Tibial artery (tissue), 4 donors: ENCODE results near the gene SMYD3.

Experiments
- DNase-seq, 2 donors: peaks; one replicate each; pipeline ENCODE4 v3.0.0-alpha.2; 2019
- H3K27ac ChIP-seq, 2 donors: fragments of 200-600 bp; sonication (generic) in 1 of 2; 1 replicate in 1 of 2; 2 replicates in 1 of 2; pipeline ENCODE4 v1.5.1; 2018 to 2019; ENCODE audit warnings: mild to moderate bottlenecking in 1 of 2
- H3K27me3 ChIP-seq, 2 donors: fragments of 200-600 bp; sonication (generic) in 1 of 2; one replicate each; pipeline versions ENCODE4 v1.5.1 to v1.6.0; 2016 to 2019
- H3K36me3 ChIP-seq, 3 donors: fragments of 200-600 bp; sonication (generic) in 2 of 3; one replicate each; pipeline ENCODE4 v1.5.1; 2016 to 2019; ENCODE audit warnings: mild to moderate bottlenecking in 2 of 3
- H3K4me1 ChIP-seq, 4 donors: fragments of 200-600 bp; sonication (generic) in 2 of 4; 1 replicate in 3 of 4; 2 replicates in 1 of 4; pipeline ENCODE4 v1.5.1; 2016 to 2019
- H3K4me3 ChIP-seq, 2 donors: fragments of 200-600 bp; sonication (generic) in 1 of 2; 1 replicate in 1 of 2; 2 replicates in 1 of 2; pipeline ENCODE4 v1.5.1; 2018 to 2019; ENCODE audit warnings: mild to moderate bottlenecking in 2 of 2
- H3K9me3 ChIP-seq, 3 donors: fragments of 200-600 bp; sonication (generic) in 1 of 3; one replicate each; pipeline ENCODE4 v1.5.1; 2016 to 2019
- CTCF ChIP-seq, 2 experiments: fragments of 200-600 bp in 1 of 2; fragments of 450-650 bp in 1 of 2; IDR thresholded peaks; one replicate each; pipeline ENCODE4 v1.5.1; 2017 to 2019; ENCODE audit warnings: antibody characterized with exemption in 2 of 2, mild to moderate bottlenecking in 1 of 2, moderate library complexity in 1 of 2
- intact Hi-C: fragments of 100-400 bp; cut with DNase I; formaldehyde crosslinking; loops from one replicate; pipeline ENCODE4 v1.15.0; 2023; ENCODE audit warnings: low total_unique reads

The SMYD3 gene

DNA sequence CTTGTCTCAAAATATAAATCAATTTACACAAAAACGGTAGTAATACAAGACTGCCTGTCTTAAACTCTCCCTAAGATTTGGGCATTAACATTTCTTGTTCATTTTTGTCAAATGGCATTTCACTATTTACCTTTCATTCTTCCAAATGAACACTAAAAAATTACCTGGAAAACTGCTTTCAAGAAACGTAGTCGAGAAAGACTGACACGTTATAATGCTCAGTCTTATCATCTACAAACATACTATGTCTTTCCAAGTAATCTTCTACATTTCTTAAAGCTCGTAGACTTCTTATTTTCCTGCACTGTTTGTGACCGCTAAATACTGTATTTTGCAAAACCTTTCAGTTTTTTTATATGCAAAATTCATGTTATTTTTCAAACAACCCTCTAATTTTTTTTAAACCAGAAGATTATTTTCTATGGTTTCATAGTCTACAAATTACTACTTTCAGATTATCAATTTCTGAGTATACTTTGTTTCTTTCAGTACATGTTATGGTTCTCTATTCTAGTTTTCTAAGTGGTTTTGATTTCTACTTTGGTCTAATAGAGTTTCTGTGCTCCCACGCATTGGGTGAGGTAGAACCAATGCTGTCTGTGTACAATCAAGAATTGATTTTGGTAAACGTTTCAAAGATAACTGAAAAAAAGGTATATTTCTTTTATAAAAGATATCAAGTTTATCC is 336.4 kb downstream of the SMYD3 start:
- H3K36me3 ChIP-seq: no peaks in the 10 kb centered on the region
- no peaks in the 10 kb centered on the region for H3K27me3 ChIP-seq
- H3K4me3 ChIP-seq: no peak overlapping the region
- no peak for DNase-seq
- TF ChIP-seq CTCF (IDR thresholded peaks at IDR 0.05): no peak
- H3K9me3 ChIP-seq: no peaks in the 10 kb centered on the region
- intact Hi-C loops: no loop called here
- H3K4me1 ChIP-seq: no peaks in the 10 kb centered on the region
- H3K27ac ChIP-seq: no peak overlapping the region

- no peak for TF ChIP-seq CTCF (IDR thresholded peaks at IDR 0.05)
These were observed 337.6 kb downstream of the SMYD3 start for GRCh38 chr1:246169486-246169885.

GRCh38 chr1:246169019-246169418 is 338.1 kb downstream of the SMYD3 start:
- DNase-seq: no peak
- Histone ChIP-seq H3K27me3 (no peaks in the 10 kb centered on the region), H3K4me3 (no peak overlapping the region), H3K36me3 (no peaks in the 10 kb centered on the region), H3K9me3 (no peaks in the 10 kb centered on the region), H3K4me1 (no peaks in the 10 kb centered on the region), H3K27ac (no peak overlapping the region)
- TF ChIP-seq CTCF (IDR thresholded peaks at IDR 0.05): no peak
- intact Hi-C loops: no loop called here

More at GRCh38 chr1:246169486-246169885, 337.6 kb downstream of the SMYD3 start:
- intact Hi-C loops: no loop called here
- no peak overlapping the region for H3K27ac ChIP-seq
- H3K27me3 ChIP-seq: no peaks in the 10 kb centered on the region
- DNase-seq: no peak
- no peaks in the 10 kb centered on the region for H3K9me3 ChIP-seq
- no peak overlapping the region for H3K4me3 ChIP-seq
- no peaks in the 10 kb centered on the region for H3K36me3 ChIP-seq
- no peaks in the 10 kb centered on the region for H3K4me1 ChIP-seq

GRCh38 chr1:246166841-246167240 is 340.2 kb downstream of the SMYD3 start:
- H3K27ac ChIP-seq: no peak overlapping the region
- intact Hi-C loops: no loop called here

DNA sequence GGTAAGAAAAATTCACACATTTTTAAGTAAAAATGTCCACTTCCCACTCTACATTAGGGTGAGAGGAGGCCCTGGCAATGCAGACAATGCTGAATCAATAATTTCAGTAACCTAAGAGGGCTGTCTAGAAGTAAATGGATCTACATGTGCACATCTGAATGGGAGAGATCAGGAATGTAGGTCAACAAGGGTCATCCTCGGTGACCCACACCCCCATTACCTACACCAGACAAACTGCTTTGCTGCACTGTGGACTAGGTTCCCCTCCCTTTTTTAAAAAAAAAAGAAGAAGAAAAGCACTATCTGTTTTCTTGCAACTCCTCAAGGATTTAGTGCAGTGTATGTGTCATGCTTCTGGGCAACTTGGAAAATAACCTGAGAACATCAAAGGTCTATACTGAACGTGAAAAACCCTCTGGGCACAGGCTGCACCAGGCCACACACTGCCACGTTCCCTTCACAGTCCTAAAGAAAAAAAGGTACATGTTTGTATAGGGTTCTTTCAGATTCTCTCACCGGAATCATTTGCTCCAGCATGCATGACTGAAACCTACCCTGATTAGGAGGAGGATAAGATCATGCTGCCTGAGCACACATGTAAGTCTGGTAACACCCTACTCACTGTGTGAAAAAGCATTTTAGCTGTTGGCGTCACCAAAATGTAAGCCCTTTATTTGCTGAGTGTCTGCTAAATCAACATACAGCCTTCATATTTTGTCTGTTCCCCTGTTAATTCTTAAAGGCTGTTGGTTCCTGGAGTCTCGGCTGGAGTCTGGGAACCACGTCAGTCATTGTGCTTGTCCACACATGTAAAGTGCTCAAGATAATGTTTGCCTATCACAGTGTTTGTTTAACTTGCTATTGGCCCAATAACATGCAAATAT is 341.0 kb downstream of the SMYD3 start:
- intact Hi-C loops: no loop called here
- H3K36me3 ChIP-seq: no peaks in the 10 kb centered on the region
- H3K27ac ChIP-seq: no peak overlapping the region
- DNase-seq: no peak
- no peaks in the 10 kb centered on the region for H3K4me1 ChIP-seq
- no peak for TF ChIP-seq CTCF (IDR thresholded peaks at IDR 0.05)
- H3K9me3 ChIP-seq: no peaks in the 10 kb centered on the region
- no peak overlapping the region for H3K4me3 ChIP-seq
- no peaks in the 10 kb centered on the region for H3K27me3 ChIP-seq

More at GRCh38 chr1:246166841-246167240, 340.2 kb downstream of the SMYD3 start:
- no peaks in the 10 kb centered on the region for H3K36me3 ChIP-seq
- no peaks in the 10 kb centered on the region for H3K4me1 ChIP-seq
- no peaks in the 10 kb centered on the region for H3K27me3 ChIP-seq
- H3K4me3 ChIP-seq: no peak overlapping the region
- no peak for TF ChIP-seq CTCF (IDR thresholded peaks at IDR 0.05)
- DNase-seq: no peak
- no peaks in the 10 kb centered on the region for H3K9me3 ChIP-seq
